ENCODE results near the gene TNFAIP8L3. TPM values are rescaled to one million over a fixed set of nuclear protein-coding genes. Genes with fewer than 3 reads are reported as not detected.

TNFAIP8L3 gene
- polyA plus RNA-seq, 1 donor, result 1.7 TPM

DNA sequence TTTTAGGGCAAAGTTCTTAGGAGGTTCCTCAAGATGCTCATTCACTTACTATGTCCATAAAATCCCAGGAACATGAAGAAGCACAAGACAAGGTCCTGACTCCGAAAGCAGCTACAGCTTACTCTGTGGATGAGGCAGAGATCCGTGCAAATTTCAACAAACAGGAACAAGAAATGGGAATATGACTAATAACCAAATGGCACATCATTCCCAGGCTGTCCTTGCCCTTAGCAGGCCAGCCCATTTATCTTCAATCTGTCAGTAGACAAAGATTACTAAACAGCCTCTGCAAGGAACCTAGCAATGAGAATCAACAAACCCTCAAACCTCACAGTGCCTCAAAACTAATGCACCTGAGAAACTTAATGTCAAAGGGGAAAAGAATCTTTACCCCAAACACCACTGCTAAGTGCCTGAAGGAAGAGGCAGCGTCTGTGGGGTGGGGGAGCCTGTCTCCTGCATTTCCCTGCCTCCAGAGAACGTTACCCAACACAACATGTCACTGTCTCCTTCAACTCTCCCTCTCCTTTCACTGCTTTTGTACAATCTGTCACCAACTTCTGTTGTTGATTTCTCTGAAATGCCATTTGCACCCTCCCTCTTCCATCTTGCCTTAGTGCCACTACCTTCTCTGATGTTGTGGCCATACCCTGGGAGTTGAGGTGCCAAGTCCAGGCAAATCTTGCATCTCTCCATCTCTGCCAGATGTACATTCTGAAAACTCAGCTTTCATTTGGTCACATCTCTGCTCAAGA lies 4.8 kb downstream of the TNFAIP8L3 start:
- no peak for DNase-seq (ENCODE audit: low read depth)

- no peak for DNase-seq (ENCODE audit: low read depth)
Measured at GRCh38 chr15:51089041-51089440, 5.7 kb downstream of the TNFAIP8L3 start.

- no peak for DNase-seq (ENCODE audit: low read depth)
Measured at GRCh38 chr15:51088585-51088984, 6.1 kb downstream of the TNFAIP8L3 start.

DNA sequence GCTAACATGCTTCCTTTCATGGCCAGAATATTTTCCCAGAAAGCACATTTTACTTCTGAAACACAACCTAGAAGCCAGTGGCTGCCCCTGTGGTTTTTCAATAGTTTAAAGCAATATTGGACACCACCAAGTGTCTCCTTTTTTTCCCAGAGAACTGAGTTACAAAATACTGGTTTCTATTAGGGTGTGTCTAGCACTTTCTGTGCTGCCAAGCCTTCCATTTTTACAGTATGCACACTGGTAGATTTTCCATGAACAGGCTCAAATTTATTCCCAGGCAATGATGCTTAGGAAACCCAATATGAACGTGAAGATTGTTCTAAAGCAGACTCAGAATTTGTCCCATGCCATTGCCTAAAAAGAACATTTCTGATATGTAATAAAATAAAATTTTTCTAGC lies 7.2 kb downstream of the TNFAIP8L3 start:
- DNase-seq (ENCODE audit: low read depth), result no peak

DNA sequence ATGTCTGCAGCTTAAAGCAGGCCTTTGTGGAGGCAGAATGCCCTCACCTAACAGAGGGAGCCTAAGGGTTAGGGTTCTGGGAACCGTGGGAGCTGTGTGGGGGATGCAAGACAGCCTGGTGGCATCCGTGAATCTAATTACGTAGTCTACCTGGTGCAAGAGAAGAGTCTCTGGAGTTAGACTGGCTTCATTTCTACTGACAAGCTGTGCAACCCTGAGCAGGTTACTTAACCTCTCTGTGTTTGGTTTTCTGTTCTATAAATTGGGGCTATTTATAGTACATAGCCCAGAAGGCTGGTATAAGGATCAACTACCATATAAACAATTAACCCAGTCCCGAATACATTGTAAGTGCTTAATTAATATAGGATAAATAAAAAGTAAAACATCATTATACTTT lies 8.3 kb downstream of the TNFAIP8L3 start:
- no peak for DNase-seq (ENCODE audit: low read depth)

DNA sequence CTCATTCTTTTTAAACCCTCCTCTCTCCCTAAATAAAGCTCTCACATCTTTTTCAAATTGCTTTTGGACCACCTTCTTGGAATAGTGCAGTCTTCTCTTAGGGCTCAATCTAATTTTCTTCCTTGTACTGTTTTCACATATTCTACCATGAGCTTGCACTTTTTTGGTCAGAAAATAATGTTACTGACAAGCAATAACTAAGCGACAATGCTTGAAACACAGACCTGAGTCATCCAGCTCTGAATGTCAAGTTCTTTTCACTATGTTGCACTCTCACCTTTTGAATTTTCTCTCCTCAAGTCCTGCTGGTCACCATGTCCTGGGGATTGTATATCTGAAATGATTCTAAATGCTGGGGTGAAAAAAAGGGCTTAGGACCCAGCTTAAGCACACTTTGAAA lies 8.9 kb downstream of the TNFAIP8L3 start:
- DNase-seq (ENCODE audit: low read depth), result no peak

DNA sequence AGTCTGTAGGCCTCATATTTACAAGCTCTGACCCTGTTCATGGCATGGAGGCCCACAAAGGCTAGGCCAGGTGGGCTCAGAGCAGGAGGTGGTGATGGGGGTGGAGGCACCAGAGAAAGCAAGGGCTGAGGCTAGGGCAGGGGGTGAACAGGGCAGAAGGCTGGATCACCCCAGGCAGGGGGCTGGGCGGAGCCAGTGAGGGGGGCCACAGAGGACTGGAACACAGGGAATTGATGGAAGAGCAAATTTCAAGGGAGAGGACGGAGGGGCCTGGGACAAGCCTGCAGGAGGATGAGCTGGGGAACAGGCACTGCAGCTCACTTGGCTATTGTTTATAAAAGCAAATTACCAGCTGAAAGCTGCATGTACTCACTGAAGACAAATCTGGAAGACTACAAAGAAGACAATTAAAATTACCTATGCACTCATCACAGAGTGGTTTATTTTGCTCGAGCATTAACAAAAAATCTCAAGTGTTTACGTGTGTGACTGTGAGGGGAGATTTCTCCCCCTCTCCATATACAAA lies 11.0 kb downstream of the TNFAIP8L3 start:
- no peak for DNase-seq (ENCODE audit: low read depth)

- no peak for DNase-seq (ENCODE audit: low read depth)
Measured at GRCh38 chr15:51082246-51082645, 12.5 kb downstream of the TNFAIP8L3 start.

DNA sequence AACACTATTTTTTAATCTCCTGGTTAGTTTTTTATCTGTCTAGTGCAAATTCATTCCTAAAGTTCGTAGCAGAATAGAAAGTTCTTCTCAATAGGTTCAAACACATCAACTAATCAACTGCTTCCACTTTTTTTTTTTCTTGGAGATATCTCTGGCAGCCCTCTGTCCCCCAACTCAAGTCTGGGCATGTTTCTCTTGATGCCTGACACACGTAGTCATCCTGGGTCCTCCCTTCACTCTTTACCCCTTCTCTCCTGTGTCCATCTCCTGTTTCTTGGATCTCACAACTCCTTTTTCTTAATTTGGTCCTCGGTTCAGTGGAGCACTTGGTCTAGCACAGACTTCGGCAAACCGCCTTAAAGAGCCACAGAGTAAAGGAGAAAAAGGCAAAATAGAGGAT lies 14.4 kb downstream of the TNFAIP8L3 start:
- DNase-seq (ENCODE audit: low read depth), result no peak

DNA sequence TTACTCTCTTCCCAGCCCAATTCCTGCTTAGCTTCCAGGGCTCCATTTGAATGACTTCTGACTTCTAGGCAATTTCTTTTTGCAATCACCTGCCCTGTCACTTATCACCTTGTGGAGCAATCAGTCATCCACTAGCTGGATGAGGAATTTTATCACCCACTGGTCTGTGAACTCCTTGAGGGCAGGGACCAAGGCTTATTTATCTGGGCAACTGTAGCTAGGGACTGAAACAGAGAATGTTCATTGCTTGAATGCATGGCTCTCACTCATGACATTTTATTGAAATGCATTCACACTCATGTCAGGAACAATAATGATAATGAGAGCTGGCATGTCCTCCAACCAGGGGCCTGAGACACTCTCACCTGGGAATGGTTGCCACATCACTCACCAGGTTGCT lies 15.5 kb downstream of the TNFAIP8L3 start:
- DNase-seq (ENCODE audit: low read depth), result no peak

GRCh38 chr15:51077221-51078153 lies 17.2 kb downstream of the TNFAIP8L3 start:
- DNase-seq (ENCODE audit: low read depth), result no peak

- no peak for DNase-seq (ENCODE audit: low read depth)
Measured at GRCh38 chr15:51076524-51077220, 18.0 kb downstream of the TNFAIP8L3 start.

DNA sequence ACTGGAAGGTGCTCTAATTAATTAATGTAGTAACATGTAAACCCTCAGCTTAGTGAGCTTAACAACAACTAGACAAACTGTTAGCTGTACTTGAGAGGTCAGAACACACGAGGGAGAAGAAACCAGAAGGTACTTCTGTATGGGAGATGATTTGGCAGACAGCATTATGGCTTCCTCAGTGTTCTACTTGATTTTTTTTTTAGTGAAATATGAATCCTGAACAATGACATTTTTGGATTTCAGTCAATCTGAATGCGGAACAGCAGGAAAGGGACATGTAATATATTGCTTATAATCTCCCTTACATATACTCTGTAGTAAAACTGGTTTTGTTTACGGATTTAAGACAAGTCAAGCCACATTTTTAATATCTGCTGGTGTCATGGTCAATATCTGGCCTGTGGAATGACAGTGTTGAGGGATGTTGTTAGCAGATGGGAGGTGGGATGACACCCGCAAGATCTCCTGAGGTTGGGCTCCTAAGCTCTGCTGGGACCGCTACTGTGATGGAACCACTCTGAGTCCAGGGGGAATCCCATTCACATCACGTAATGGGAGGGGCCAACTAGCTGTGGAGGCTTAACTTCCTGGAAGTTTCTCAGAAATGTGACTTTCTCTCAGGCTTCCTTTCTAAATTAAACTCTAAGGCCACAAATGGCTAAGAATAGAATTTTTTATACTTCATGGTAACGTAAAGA lies 18.7 kb downstream of the TNFAIP8L3 start:
- DNase-seq (ENCODE audit: low read depth), result no peak

GRCh38 chr15:51075364-51075763 lies 19.3 kb downstream of the TNFAIP8L3 start:
- no peak for DNase-seq (ENCODE audit: low read depth)

DNA sequence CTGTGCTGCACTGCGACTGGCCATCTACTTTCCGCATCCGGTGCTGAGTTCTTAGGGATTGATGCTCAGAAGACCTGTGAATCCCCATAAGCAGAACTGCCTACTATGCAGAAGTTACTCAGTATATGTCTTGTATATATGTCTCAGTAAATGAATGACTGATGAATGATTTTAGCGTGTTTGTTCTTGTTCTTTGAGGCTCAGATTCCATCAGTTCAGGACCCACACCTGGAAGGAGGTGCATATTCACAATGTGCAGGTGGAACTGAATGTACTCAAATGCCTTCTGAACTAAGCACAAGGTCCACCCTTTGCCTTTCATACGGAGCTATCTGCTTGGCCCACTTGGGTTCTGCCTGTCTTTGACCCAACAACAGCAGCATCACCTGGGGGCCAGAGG lies 19.8 kb downstream of the TNFAIP8L3 start:
- no peak for DNase-seq (ENCODE audit: low read depth)

DNA sequence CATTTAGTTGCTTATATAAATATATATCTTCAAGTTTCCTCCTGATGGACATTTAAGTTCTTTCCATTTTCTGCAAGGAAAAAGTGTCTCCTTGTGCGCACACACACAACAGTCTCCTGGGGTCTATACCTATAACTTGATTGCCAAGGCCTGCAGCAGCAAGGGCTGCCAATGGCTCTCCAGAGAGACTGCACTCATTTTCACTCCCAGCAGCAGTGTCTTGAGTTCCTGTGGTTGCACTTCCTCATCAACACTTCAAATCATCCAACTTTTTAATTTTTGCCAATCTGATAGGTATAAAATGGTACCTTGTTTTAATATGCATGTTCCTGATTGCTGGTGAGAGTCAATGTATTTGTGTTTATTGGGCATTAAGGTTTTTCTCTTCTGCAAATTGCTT lies 23.1 kb downstream of the TNFAIP8L3 start:
- DNase-seq (ENCODE audit: low read depth), result no peak

- DNase-seq (ENCODE audit: low read depth), result no peak
Measured at GRCh38 chr15:51069983-51070382, 24.7 kb downstream of the TNFAIP8L3 start.

GRCh38 chr15:51067510-51067909 lies 27.2 kb downstream of the TNFAIP8L3 start:
- DNase-seq (ENCODE audit: low read depth), result no peak

DNA sequence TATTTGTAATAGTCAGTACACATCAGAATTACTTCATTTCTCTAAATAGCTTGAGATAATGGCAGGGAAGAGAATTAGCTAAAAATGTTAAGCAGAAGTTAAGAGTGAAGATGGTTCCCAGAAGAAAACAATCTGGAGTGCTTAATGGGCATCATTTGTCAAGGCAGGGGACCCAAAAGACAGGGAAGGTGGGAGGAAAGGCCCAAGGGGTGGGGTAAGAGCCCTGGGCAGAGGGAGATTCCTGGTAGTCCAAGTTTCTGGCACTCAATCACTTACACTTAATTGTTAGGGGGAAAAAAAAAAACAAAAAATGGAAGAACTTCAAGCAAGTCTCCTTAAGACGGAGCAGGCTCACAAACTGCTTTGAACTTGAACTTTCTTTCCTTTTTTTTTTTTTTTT lies 28.9 kb downstream of the TNFAIP8L3 start:
- DNase-seq (ENCODE audit: low read depth), result no peak

DNA sequence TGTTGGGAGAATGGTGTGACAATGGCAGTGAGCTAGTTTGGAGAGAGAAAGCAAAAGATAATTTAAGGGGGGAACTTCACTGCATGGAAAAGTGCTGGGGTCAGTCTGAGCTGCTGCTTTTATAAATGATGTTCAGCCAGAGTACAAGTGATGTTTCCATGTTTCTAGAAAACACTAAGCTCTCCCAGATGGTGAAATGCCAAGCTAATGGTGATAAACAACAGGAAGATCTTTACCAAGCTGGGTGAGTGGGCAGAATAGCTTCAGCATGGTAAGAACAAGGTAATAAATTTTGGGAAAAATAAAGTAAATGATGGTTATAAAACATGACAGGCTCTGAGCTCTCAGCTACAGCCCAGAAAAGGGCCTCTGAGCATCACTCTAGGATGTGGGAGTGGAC lies 29.4 kb downstream of the TNFAIP8L3 start:
- DNase-seq (ENCODE audit: low read depth), result no peak

DNA sequence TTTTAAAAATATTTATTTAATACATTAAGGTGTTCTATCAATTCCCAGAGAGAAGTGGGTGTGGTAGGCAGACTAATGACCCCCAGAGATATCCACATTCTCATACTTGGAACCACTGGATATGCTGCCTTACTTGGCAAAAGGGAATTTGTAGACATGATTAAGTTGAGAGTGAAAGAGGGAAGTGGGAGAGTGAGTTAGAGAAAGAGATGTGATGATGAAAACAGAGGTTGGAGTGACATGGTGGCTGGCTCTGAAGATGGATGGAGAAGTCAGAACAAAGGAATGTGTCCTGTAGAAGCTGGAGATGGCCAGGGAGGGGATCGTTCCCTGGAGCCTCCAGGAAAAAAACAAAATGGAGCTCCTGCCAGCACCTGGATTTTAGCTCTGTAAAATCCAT lies 32.0 kb downstream of the TNFAIP8L3 start:
- no peak for DNase-seq (ENCODE audit: low read depth)
